ENCODE measurements around the gene SYNPO.

DNA sequence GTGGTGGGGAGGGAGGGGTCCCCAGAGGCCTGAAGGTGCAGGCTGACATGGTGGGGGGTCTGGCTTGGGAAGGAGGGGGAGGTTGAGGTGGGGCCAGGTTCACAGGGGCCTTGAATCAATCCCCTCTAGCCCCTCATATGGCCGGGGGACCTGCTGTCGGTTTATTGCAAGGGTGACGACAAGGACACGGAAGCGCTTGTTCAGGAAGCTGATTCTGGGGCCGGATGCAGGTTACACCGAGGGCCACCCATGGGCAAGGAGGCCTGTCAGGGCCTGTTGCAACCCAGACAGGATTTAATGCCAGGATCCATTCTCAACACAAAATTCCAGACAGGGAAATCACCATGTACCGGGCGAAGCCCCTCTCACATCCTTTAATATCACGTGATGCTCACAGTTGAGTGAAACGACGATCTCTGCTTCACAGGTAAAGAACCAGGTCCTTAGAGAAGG is 41.6 kb upstream of the SYNPO start:
- TF ChIP-seq POLR2A (IDR thresholded peaks at IDR 0.05) (no peak), CTCF (IDR thresholded peaks at IDR 0.05 in 4 of 5, conservative IDR thresholded peaks at IDR 0.05 in 1 of 5) (no peak)
